Keratinocyte (primary cell): ENCODE results near the gene CDHR2.

Experiments used
- CTCF ChIP-seq, 3 experiments: IDR thresholded peaks in 1 of 3; conservative IDR thresholded peaks in 1 of 3; optimal IDR thresholded peaks in 1 of 3; 2 replicates in 2 of 3; 3 replicates in 1 of 3; pipeline versions ENCODE3 to v1.5.1; 2011; ENCODE audit warnings: low read length in 3 of 3, mild to moderate bottlenecking in 3 of 3, moderate library complexity in 2 of 3, control low read depth in 1 of 3, inconsistent platforms in 1 of 3; ENCODE audit not compliant: insufficient read depth in 2 of 3; ENCODE audit errors: extremely low read depth in 1 of 3
- EZH2 ChIP-seq: IDR thresholded peaks from one replicate; pipeline ENCODE4 v1.6.1; 2012; ENCODE audit warnings: inconsistent platforms, mild to moderate bottlenecking, low read length, moderate library complexity

- TF ChIP-seq CTCF (optimal IDR thresholded peaks at IDR 0.05 in 1 of 3, IDR thresholded peaks at IDR 0.05 in 1 of 3, conservative IDR thresholded peaks at IDR 0.05 in 1 of 3; ENCODE audit: extremely low read depth in 1 of 3, insufficient read depth in 2 of 3, low read length in 3 of 3) (no peak), EZH2 (no peak)
These were observed 79.5 kb downstream of the CDHR2 start for GRCh38 chr5:176628406-176629228.
